ENCODE results near the gene PRPF40B.
"Not testable (repeated sequence)": the region's sequence is repeated elsewhere in the genome, so short reads cannot be mapped to it uniquely, and the experiment has no call there.

The PRPF40B gene

GRCh38 chr12:49604856-49605255 lies 18.5 kb upstream of the PRPF40B start:
- no peaks in the 10 kb centered on the region for H3K4me1 ChIP-seq (ENCODE audit: insufficient read depth, low read length, severe bottlenecking)
- H3K9me2 ChIP-seq (ENCODE audit: low read depth, low read length) = no peaks in the 10 kb centered on the region
- no peak for TF ChIP-seq CTCF (IDR thresholded peaks at IDR 0.05; ENCODE audit: low read length)
- no peak for TF ChIP-seq EZH2 (IDR thresholded peaks at IDR 0.05; ENCODE audit: borderline replicate concordance, low read length)
- no peak overlapping the region for H3K9ac ChIP-seq (ENCODE audit: low read length)
- no peak overlapping the region for H3K27ac ChIP-seq (ENCODE audit: low read depth, low read length, poor library complexity, severe bottlenecking)
- no peak overlapping the region for H2AFZ ChIP-seq (ENCODE audit: low read length)
- H3K36me3 ChIP-seq (ENCODE audit: insufficient read depth, low read length) = no peaks in the 10 kb centered on the region
- no peaks in the 10 kb centered on the region for H3K79me2 ChIP-seq (ENCODE audit: insufficient read depth, low read length)
- no peaks in the 10 kb centered on the region for H3F3A ChIP-seq (ENCODE audit: insufficient read depth, low read length)
- no peaks in the 10 kb centered on the region for H4K20me1 ChIP-seq (ENCODE audit: insufficient read depth, low read length)
- H3K27me3 ChIP-seq (ENCODE audit: insufficient read depth, low read length) = no peaks in the 10 kb centered on the region
- no peak overlapping the region for H3K4me2 ChIP-seq (ENCODE audit: low read length)
- no peak overlapping the region for H3K4me3 ChIP-seq (ENCODE audit: low read depth, low read length, poor library complexity, severe bottlenecking)
- H3K9me3 ChIP-seq (ENCODE audit: low read length) = no peaks in the 10 kb centered on the region

GRCh38 chr12:49605539-49605938 lies 17.8 kb upstream of the PRPF40B start, which contains the start of gene FAM186B:
Gene FAM186B, minus strand, starts transcription at chr12:49605639. Its CDS starts 162 bp downstream, at chr12:49605477.
- not testable (repeated sequence) for H3K79me2 ChIP-seq (ENCODE audit: insufficient read depth, low read length); H4K20me1 ChIP-seq (ENCODE audit: insufficient read depth, low read length); H3K9me3 ChIP-seq (ENCODE audit: low read length); H3K4me2 ChIP-seq (ENCODE audit: low read length); H3K9ac ChIP-seq (ENCODE audit: low read length); H3K36me3 ChIP-seq (ENCODE audit: insufficient read depth, low read length); H2AFZ ChIP-seq (ENCODE audit: low read length); H3K4me3 ChIP-seq (ENCODE audit: low read depth, low read length, poor library complexity, severe bottlenecking); H3K4me1 ChIP-seq (ENCODE audit: insufficient read depth, low read length, severe bottlenecking); H3K27me3 ChIP-seq (ENCODE audit: insufficient read depth, low read length); H3K27ac ChIP-seq (ENCODE audit: low read depth, low read length, poor library complexity, severe bottlenecking); H3K9me2 ChIP-seq (ENCODE audit: low read depth, low read length); H3F3A ChIP-seq (ENCODE audit: insufficient read depth, low read length)

GRCh38 chr12:49609059-49609874 lies 14.1 kb upstream of the PRPF40B start:
- Histone ChIP-seq H3K9ac (ENCODE audit: low read length) (no peak overlapping the region), H3K36me3 (ENCODE audit: insufficient read depth, low read length) (no peaks in the 10 kb centered on the region), H3K9me2 (ENCODE audit: low read depth, low read length) (no peaks in the 10 kb centered on the region), H3K4me2 (ENCODE audit: low read length) (no peak overlapping the region), H3K9me3 (ENCODE audit: low read length) (no peaks in the 10 kb centered on the region), H3K27ac (ENCODE audit: low read depth, low read length, poor library complexity, severe bottlenecking) (no peak overlapping the region), H2AFZ (ENCODE audit: low read length) (no peak overlapping the region), H3K27me3 (ENCODE audit: insufficient read depth, low read length) (no peaks in the 10 kb centered on the region), H4K20me1 (ENCODE audit: insufficient read depth, low read length) (no peaks in the 10 kb centered on the region), H3F3A (ENCODE audit: insufficient read depth, low read length) (no peaks in the 10 kb centered on the region), H3K79me2 (ENCODE audit: insufficient read depth, low read length) (no peaks in the 10 kb centered on the region), H3K4me3 (ENCODE audit: low read depth, low read length, poor library complexity, severe bottlenecking) (no peak overlapping the region), H3K4me1 (ENCODE audit: insufficient read depth, low read length, severe bottlenecking) (no peaks in the 10 kb centered on the region)
- TF ChIP-seq CTCF (IDR thresholded peaks at IDR 0.05; ENCODE audit: low read length) (no peak), EZH2 (IDR thresholded peaks at IDR 0.05; ENCODE audit: borderline replicate concordance, low read length) (no peak)

GRCh38 chr12:49609875-49610154 lies 13.5 kb upstream of the PRPF40B start:
- no peak overlapping the region for H3K4me2 ChIP-seq (ENCODE audit: low read length)
- no peak overlapping the region for H3K27ac ChIP-seq (ENCODE audit: low read depth, low read length, poor library complexity, severe bottlenecking)
- H3K27me3 ChIP-seq (ENCODE audit: insufficient read depth, low read length) = no peaks in the 10 kb centered on the region
- no peaks in the 10 kb centered on the region for H4K20me1 ChIP-seq (ENCODE audit: insufficient read depth, low read length)
- H3K36me3 ChIP-seq (ENCODE audit: insufficient read depth, low read length) = no peaks in the 10 kb centered on the region
- H3K4me1 ChIP-seq (ENCODE audit: insufficient read depth, low read length, severe bottlenecking) = no peaks in the 10 kb centered on the region
- no peaks in the 10 kb centered on the region for H3K9me2 ChIP-seq (ENCODE audit: low read depth, low read length)
- TF ChIP-seq CTCF (IDR thresholded peaks at IDR 0.05; ENCODE audit: low read length) (peak; percentile 20; the same call in 1 of the 2 replicates), EZH2 (IDR thresholded peaks at IDR 0.05; ENCODE audit: borderline replicate concordance, low read length) (no peak)
- H2AFZ ChIP-seq (ENCODE audit: low read length) = no peak overlapping the region
- no peak overlapping the region for H3K4me3 ChIP-seq (ENCODE audit: low read depth, low read length, poor library complexity, severe bottlenecking)
- H3K9ac ChIP-seq (ENCODE audit: low read length) = no peak overlapping the region
- no peaks in the 10 kb centered on the region for H3K79me2 ChIP-seq (ENCODE audit: insufficient read depth, low read length)
- no peaks in the 10 kb centered on the region for H3K9me3 ChIP-seq (ENCODE audit: low read length)
- H3F3A ChIP-seq (ENCODE audit: insufficient read depth, low read length) = no peaks in the 10 kb centered on the region

GRCh38 chr12:49610785-49611184 lies 12.6 kb upstream of the PRPF40B start:
- H4K20me1 ChIP-seq (ENCODE audit: insufficient read depth, low read length); H3K36me3 ChIP-seq (ENCODE audit: insufficient read depth, low read length); H3K4me1 ChIP-seq (ENCODE audit: insufficient read depth, low read length, severe bottlenecking): not testable (repeated sequence)

More at GRCh38 chr12:49610785-49611184, 12.6 kb upstream of the PRPF40B start:
- not testable (repeated sequence) for H2AFZ ChIP-seq (ENCODE audit: low read length); H3K9me2 ChIP-seq (ENCODE audit: low read depth, low read length); H3K9ac ChIP-seq (ENCODE audit: low read length); H3K79me2 ChIP-seq (ENCODE audit: insufficient read depth, low read length); H3K4me3 ChIP-seq (ENCODE audit: low read depth, low read length, poor library complexity, severe bottlenecking); H3K27me3 ChIP-seq (ENCODE audit: insufficient read depth, low read length); H3F3A ChIP-seq (ENCODE audit: insufficient read depth, low read length); H3K9me3 ChIP-seq (ENCODE audit: low read length); H3K27ac ChIP-seq (ENCODE audit: low read depth, low read length, poor library complexity, severe bottlenecking); H3K4me2 ChIP-seq (ENCODE audit: low read length)
